ENCODE results near the gene ARMCX2. TPM values are rescaled to one million over a fixed set of nuclear protein-coding genes. Genes with fewer than 3 reads are reported as not detected.
"Not testable (repeated sequence)": the region's sequence is repeated elsewhere in the genome, so short reads cannot be mapped to it uniquely, and the experiment has no call there.

The ARMCX2 gene
- total and polyA plus RNA-seq, 2 experiments from 2014 or later, result 13.3 to 64.5 TPM

- Histone ChIP-seq H3K4me2 (no peak overlapping the region), H3K4me3 (no peak overlapping the region), H3K9me2 (replicated peaks; ENCODE audit: insufficient read depth) (no peaks in the 10 kb centered on the region), H2AFZ (no peak overlapping the region), H3K27me3 (no peaks in the 10 kb centered on the region), H3K27ac (no peak overlapping the region), H3K9me3 (ENCODE audit: low read depth) (no peaks in the 10 kb centered on the region), H3K79me2 (no peaks in the 10 kb centered on the region), H3K36me3 (replicated peaks; ENCODE audit: insufficient read depth, low read depth) (no peaks in the 10 kb centered on the region), H4K20me1 (ENCODE audit: insufficient read depth, poor library complexity, severe bottlenecking) (no peaks in the 10 kb centered on the region), H3K4me1 (ENCODE audit: insufficient read depth) (peaks cover 3% of the 10 kb centered on the region)
- 78% methylated on average over 3 of the region's 3 CpGs for WGBS (ENCODE audit: low lambda C conversion rate, missing lambda C conversion rate)
- no peak for TF ChIP-seq EZH2phosphoT487 (IDR thresholded peaks at IDR 0.05; ENCODE audit: low read depth, severe bottlenecking, unreplicated experiment)
- TF ChIP-seq EZH2 (IDR thresholded peaks at IDR 0.05; ENCODE audit: borderline replicate concordance), result no peak
- no peak for TF ChIP-seq CTCF (IDR thresholded peaks at IDR 0.05; ENCODE audit: poor library complexity)
- DNase-seq (ENCODE audit: low spot score), result no peak
Observed at GRCh38 chrX:101655534-101655933, 4.1 kb downstream of the ARMCX2 start.

- H3K36me3 ChIP-seq (replicated peaks; ENCODE audit: insufficient read depth, low read depth); H2AFZ ChIP-seq; H4K20me1 ChIP-seq (ENCODE audit: insufficient read depth, poor library complexity, severe bottlenecking); DNase-seq (ENCODE audit: low spot score); H3K79me2 ChIP-seq; H3K4me2 ChIP-seq; H3K9me3 ChIP-seq (ENCODE audit: low read depth); H3K27ac ChIP-seq; H3K4me3 ChIP-seq; H3K27me3 ChIP-seq; H3K9me2 ChIP-seq (replicated peaks; ENCODE audit: insufficient read depth); H3K4me1 ChIP-seq (ENCODE audit: insufficient read depth): not testable (repeated sequence)
Observed at GRCh38 chrX:101647716-101648115, 11.9 kb downstream of the ARMCX2 start.

GRCh38 chrX:101642093-101642492, 17.6 kb downstream of the ARMCX2 start:
- Histone ChIP-seq H2AFZ (no peak overlapping the region), H3K36me3 (replicated peaks; ENCODE audit: insufficient read depth, low read depth) (no peaks in the 10 kb centered on the region), H3K27me3 (no peaks in the 10 kb centered on the region), H3K27ac (no peak overlapping the region), H3K9me2 (replicated peaks; ENCODE audit: insufficient read depth) (no peaks in the 10 kb centered on the region), H3K4me2 (no peak overlapping the region), H3K4me1 (ENCODE audit: insufficient read depth) (no peaks in the 10 kb centered on the region), H4K20me1 (ENCODE audit: insufficient read depth, poor library complexity, severe bottlenecking) (no peaks in the 10 kb centered on the region), H3K9me3 (ENCODE audit: low read depth) (no peaks in the 10 kb centered on the region), H3K79me2 (no peaks in the 10 kb centered on the region), H3K4me3 (no peak overlapping the region)
- DNase-seq (ENCODE audit: low spot score), result no peak
- TF ChIP-seq EZH2phosphoT487 (IDR thresholded peaks at IDR 0.05; ENCODE audit: low read depth, severe bottlenecking, unreplicated experiment) (no peak), EZH2 (IDR thresholded peaks at IDR 0.05; ENCODE audit: borderline replicate concordance) (no peak), CTCF (IDR thresholded peaks at IDR 0.05; ENCODE audit: poor library complexity) (no peak)
- WGBS (ENCODE audit: low lambda C conversion rate, missing lambda C conversion rate), result 82% methylated on average over 1 of the region's 1 CpG

- Histone ChIP-seq H4K20me1 (ENCODE audit: insufficient read depth, poor library complexity, severe bottlenecking) (no peaks in the 10 kb centered on the region), H3K9me2 (replicated peaks; ENCODE audit: insufficient read depth) (no peaks in the 10 kb centered on the region), H3K79me2 (no peaks in the 10 kb centered on the region), H3K27ac (no peak overlapping the region), H3K4me1 (ENCODE audit: insufficient read depth) (no peaks in the 10 kb centered on the region), H2AFZ (no peak overlapping the region), H3K9me3 (ENCODE audit: low read depth) (no peaks in the 10 kb centered on the region), H3K36me3 (replicated peaks; ENCODE audit: insufficient read depth, low read depth) (no peaks in the 10 kb centered on the region), H3K4me3 (no peak overlapping the region), H3K4me2 (no peak overlapping the region), H3K27me3 (no peaks in the 10 kb centered on the region)
- DNase-seq (ENCODE audit: low spot score), result no peak
- no peak for TF ChIP-seq EZH2phosphoT487 (IDR thresholded peaks at IDR 0.05; ENCODE audit: low read depth, severe bottlenecking, unreplicated experiment)
- TF ChIP-seq EZH2 (IDR thresholded peaks at IDR 0.05; ENCODE audit: borderline replicate concordance), result no peak
- no peak for TF ChIP-seq CTCF (IDR thresholded peaks at IDR 0.05; ENCODE audit: poor library complexity)
Observed at GRCh38 chrX:101639583-101639982, 20.1 kb downstream of the ARMCX2 start.

All from hepatocyte (in vitro differentiated cells).